ENCODE measurements around the gene DDIT4. TPM values are rescaled to one million over a fixed set of nuclear protein-coding genes. Genes with fewer than 3 reads are reported as not detected.
"Not testable (repeated sequence)": the region's sequence is repeated elsewhere in the genome, so short reads cannot be mapped to it uniquely, and the experiment has no call there.

Gene DDIT4
- polyA plus RNA-seq, 1 donor: 47.2 TPM

DNA sequence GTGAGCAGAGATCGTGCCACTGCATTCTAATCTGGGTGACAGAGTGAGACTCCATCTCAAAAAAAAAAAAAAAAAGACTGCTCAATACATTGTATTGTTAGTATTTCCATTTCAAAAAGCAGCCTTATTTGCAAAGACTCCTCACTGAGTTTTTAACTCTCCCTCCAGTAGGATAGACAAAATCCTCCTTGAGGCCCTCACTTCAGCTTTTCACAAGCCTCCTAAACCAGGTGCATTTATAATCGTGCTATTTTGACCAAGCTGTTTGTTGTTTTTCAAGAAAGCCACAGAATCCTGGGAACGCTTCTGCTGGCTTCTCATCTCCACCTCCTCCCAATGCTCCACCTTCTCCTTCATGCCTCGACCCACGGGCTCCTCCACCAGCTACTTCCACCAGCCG is 6.3 kb upstream of the DDIT4 start:
- no CpG with 5 or more reads among the region's 6 CpGs for WGBS (ENCODE audit: insufficient coverage, low lambda C conversion rate)
- no peaks in the 10 kb centered on the region for H3K27me3 ChIP-seq (ENCODE audit: control insufficient read depth, insufficient read depth, low read length)
- no peaks in the 10 kb centered on the region for H3K36me3 ChIP-seq (ENCODE audit: control insufficient read depth, insufficient read depth, low read length)
- no peak for DNase-seq
- H3K9me3 ChIP-seq (ENCODE audit: control insufficient read depth, low read depth, low read length): no peaks in the 10 kb centered on the region
- peaks cover 28% of the 10 kb centered on the region for H3K4me1 ChIP-seq (ENCODE audit: control insufficient read depth, insufficient read depth, low read length)
- H3K4me3 ChIP-seq (ENCODE audit: low read length): no peak overlapping the region
- no peak overlapping the region for H3K27ac ChIP-seq (ENCODE audit: low read length)

GRCh38 chr10:72267819-72268399 is 5.8 kb upstream of the DDIT4 start:
- H3K4me3 ChIP-seq (ENCODE audit: low read length): no peak overlapping the region
- no peaks in the 10 kb centered on the region for H3K9me3 ChIP-seq (ENCODE audit: control insufficient read depth, low read depth, low read length)
- peaks cover 27% of the 10 kb centered on the region for H3K4me1 ChIP-seq (ENCODE audit: control insufficient read depth, insufficient read depth, low read length)
- no CpG with 5 or more reads among the region's 15 CpGs for whole genome bisulfite sequencing (ENCODE audit: insufficient coverage, low lambda C conversion rate)
- no peak overlapping the region for H3K27ac ChIP-seq (ENCODE audit: low read length)
- no peaks in the 10 kb centered on the region for H3K27me3 ChIP-seq (ENCODE audit: control insufficient read depth, insufficient read depth, low read length)
- no peak for DNase-seq
- H3K36me3 ChIP-seq (ENCODE audit: control insufficient read depth, insufficient read depth, low read length): no peaks in the 10 kb centered on the region

GRCh38 chr10:72268475-72269200 is 5.1 kb upstream of the DDIT4 start:
- not testable (repeated sequence) for H3K4me3 ChIP-seq (ENCODE audit: low read length); H3K27me3 ChIP-seq (ENCODE audit: control insufficient read depth, insufficient read depth, low read length); DNase-seq; H3K9me3 ChIP-seq (ENCODE audit: control insufficient read depth, low read depth, low read length); H3K27ac ChIP-seq (ENCODE audit: low read length); H3K36me3 ChIP-seq (ENCODE audit: control insufficient read depth, insufficient read depth, low read length)
- H3K4me1 ChIP-seq (ENCODE audit: control insufficient read depth, insufficient read depth, low read length): peaks cover 21% of the 10 kb centered on the region
- WGBS (ENCODE audit: insufficient coverage, low lambda C conversion rate): no CpG with 5 or more reads among the region's 5 CpGs

GRCh38 chr10:72270607-72271281 is 3.0 kb upstream of the DDIT4 start:
- peaks cover 2% of the 10 kb centered on the region for H3K9me3 ChIP-seq (ENCODE audit: control insufficient read depth, low read depth, low read length)
- H3K4me3 ChIP-seq (ENCODE audit: low read length): no peak overlapping the region
- no peaks in the 10 kb centered on the region for H3K27me3 ChIP-seq (ENCODE audit: control insufficient read depth, insufficient read depth, low read length)
- H3K27ac ChIP-seq (ENCODE audit: low read length): no peak overlapping the region
- DNase-seq: peak in 1 of 2 donors; percentile 78
- peaks cover 26% of the 10 kb centered on the region for H3K4me1 ChIP-seq (ENCODE audit: control insufficient read depth, insufficient read depth, low read length)
- WGBS (ENCODE audit: insufficient coverage, low lambda C conversion rate): no CpG with 5 or more reads among the region's 5 CpGs
- H3K36me3 ChIP-seq (ENCODE audit: control insufficient read depth, insufficient read depth, low read length): peaks cover 5% of the 10 kb centered on the region

DNA sequence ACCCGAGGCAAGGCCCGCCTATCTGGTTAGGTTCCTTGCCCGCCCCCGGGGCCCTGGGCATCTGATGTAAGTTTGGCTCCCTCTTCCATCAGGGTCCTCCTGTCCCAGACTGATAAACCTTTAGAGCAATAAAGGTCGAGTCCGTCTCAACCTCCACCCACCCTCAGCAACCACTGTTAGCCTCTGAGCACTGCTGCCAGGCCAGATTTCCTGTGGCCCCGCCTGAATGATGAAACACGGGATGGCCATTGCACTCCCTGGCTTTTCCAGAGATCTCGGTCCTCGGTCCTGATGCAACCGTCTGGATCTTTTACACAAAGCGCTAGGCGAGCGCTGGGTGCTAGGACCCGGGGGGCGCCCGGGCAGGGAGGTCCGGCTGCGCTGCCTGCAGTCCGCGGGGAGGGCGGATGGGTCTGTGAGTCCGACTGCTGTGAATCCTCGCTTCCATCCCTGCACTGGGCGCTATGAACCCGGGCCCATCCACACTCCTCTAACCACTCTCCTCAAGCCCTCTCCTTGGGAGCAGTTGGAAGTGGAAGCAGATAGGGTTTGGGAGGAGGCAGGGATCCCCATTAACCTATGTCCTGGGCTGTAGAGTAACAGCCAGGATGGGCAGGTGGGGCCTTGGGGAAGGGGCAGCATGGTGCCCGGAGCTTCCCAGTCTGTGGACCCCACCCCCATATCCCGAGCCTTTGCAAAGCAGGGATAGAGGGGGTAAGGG is 875 bp upstream of the DDIT4 start:
- peaks cover 7% of the 10 kb centered on the region for H3K36me3 ChIP-seq (ENCODE audit: control insufficient read depth, insufficient read depth, low read length)
- no CpG with 5 or more reads among the region's 28 CpGs for WGBS (ENCODE audit: insufficient coverage, low lambda C conversion rate)
- peak overlapping the region; percentile 96 for H3K4me3 ChIP-seq (ENCODE audit: low read length)
- peak; percentile 87 to 93 for DNase-seq
- H3K4me1 ChIP-seq (ENCODE audit: control insufficient read depth, insufficient read depth, low read length): peaks cover 44% of the 10 kb centered on the region
- peak overlapping the region; percentile 95 for H3K27ac ChIP-seq (ENCODE audit: low read length)
- peaks cover 2% of the 10 kb centered on the region for H3K9me3 ChIP-seq (ENCODE audit: control insufficient read depth, low read depth, low read length)
- no peaks in the 10 kb centered on the region for H3K27me3 ChIP-seq (ENCODE audit: control insufficient read depth, insufficient read depth, low read length)

GRCh38 chr10:72274213-72274729 is 547 bp downstream of the DDIT4 start:
- DNase-seq: no peak
- Histone ChIP-seq H3K27me3 (ENCODE audit: control insufficient read depth, insufficient read depth, low read length) (no peaks in the 10 kb centered on the region), H3K4me3 (ENCODE audit: low read length) (peak overlapping the region; percentile 96), H3K9me3 (ENCODE audit: control insufficient read depth, low read depth, low read length) (peaks cover 2% of the 10 kb centered on the region), H3K27ac (ENCODE audit: low read length) (peak overlapping the region; percentile 89), H3K36me3 (ENCODE audit: control insufficient read depth, insufficient read depth, low read length) (peaks cover 7% of the 10 kb centered on the region), H3K4me1 (ENCODE audit: control insufficient read depth, insufficient read depth, low read length) (peaks cover 52% of the 10 kb centered on the region)
- no CpG with 5 or more reads among the region's 40 CpGs for WGBS (ENCODE audit: insufficient coverage, low lambda C conversion rate)

DNA sequence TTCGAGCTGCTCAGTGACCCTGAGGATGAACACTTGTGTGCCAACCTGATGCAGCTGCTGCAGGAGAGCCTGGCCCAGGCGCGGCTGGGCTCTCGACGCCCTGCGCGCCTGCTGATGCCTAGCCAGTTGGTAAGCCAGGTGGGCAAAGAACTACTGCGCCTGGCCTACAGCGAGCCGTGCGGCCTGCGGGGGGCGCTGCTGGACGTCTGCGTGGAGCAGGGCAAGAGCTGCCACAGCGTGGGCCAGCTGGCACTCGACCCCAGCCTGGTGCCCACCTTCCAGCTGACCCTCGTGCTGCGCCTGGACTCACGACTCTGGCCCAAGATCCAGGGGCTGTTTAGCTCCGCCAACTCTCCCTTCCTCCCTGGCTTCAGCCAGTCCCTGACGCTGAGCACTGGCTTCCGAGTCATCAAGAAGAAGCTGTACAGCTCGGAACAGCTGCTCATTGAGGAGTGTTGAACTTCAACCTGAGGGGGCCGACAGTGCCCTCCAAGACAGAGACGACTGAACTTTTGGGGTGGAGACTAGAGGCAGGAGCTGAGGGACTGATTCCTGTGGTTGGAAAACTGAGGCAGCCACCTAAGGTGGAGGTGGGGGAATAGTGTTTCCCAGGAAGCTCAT is 1.1 kb downstream of the DDIT4 start:
- H3K4me1 ChIP-seq (ENCODE audit: control insufficient read depth, insufficient read depth, low read length): peaks cover 52% of the 10 kb centered on the region
- WGBS (ENCODE audit: insufficient coverage, low lambda C conversion rate): no CpG with 5 or more reads among the region's 26 CpGs
- DNase-seq: peak; percentile 72 to 82

DNA sequence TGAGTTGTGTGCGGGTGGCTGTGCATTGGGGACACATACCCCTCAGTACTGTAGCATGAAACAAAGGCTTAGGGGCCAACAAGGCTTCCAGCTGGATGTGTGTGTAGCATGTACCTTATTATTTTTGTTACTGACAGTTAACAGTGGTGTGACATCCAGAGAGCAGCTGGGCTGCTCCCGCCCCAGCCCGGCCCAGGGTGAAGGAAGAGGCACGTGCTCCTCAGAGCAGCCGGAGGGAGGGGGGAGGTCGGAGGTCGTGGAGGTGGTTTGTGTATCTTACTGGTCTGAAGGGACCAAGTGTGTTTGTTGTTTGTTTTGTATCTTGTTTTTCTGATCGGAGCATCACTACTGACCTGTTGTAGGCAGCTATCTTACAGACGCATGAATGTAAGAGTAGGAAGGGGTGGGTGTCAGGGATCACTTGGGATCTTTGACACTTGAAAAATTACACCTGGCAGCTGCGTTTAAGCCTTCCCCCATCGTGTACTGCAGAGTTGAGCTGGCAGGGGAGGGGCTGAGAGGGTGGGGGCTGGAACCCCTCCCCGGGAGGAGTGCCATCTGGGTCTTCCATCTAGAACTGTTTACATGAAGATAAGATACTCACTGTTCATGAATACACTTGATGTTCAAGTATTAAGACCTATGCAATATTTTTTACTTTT is 1.8 kb downstream of the DDIT4 start:
- H3K4me1 ChIP-seq (ENCODE audit: control insufficient read depth, insufficient read depth, low read length): peaks cover 52% of the 10 kb centered on the region
- 30% methylated on average over 2 of the region's 12 CpGs for WGBS (ENCODE audit: insufficient coverage, low lambda C conversion rate)

More for the DNA sequence above, 1.1 kb downstream of the DDIT4 start:
- Histone ChIP-seq H3K4me3 (ENCODE audit: low read length) (peak overlapping the region; percentile 96), H3K27ac (ENCODE audit: low read length) (peak overlapping the region; percentile 89), H3K9me3 (ENCODE audit: control insufficient read depth, low read depth, low read length) (peaks cover 2% of the 10 kb centered on the region), H3K36me3 (ENCODE audit: control insufficient read depth, insufficient read depth, low read length) (peaks cover 7% of the 10 kb centered on the region), H3K27me3 (ENCODE audit: control insufficient read depth, insufficient read depth, low read length) (no peaks in the 10 kb centered on the region)

GRCh38 chr10:72276013-72276387 is 2.3 kb downstream of the DDIT4 start:
- Histone ChIP-seq H3K27ac (ENCODE audit: low read length) (peak overlapping the region; percentile 89), H3K9me3 (ENCODE audit: control insufficient read depth, low read depth, low read length) (peaks cover 2% of the 10 kb centered on the region), H3K27me3 (ENCODE audit: control insufficient read depth, insufficient read depth, low read length) (no peaks in the 10 kb centered on the region), H3K4me1 (ENCODE audit: control insufficient read depth, insufficient read depth, low read length) (peaks cover 50% of the 10 kb centered on the region), H3K36me3 (ENCODE audit: control insufficient read depth, insufficient read depth, low read length) (peaks cover 7% of the 10 kb centered on the region), H3K4me3 (ENCODE audit: low read length) (peak overlapping the region; percentile 96)
- peak in 1 of 2 donors; percentile 36 for DNase-seq
- 60% methylated on average over 1 of the region's 4 CpGs for WGBS (ENCODE audit: insufficient coverage, low lambda C conversion rate)

More for the DNA sequence above, 1.8 kb downstream of the DDIT4 start:
- peak in 1 of 2 donors; percentile 58 for DNase-seq
- H3K4me3 ChIP-seq (ENCODE audit: low read length): peak overlapping the region; percentile 96
- peak overlapping the region; percentile 89 for H3K27ac ChIP-seq (ENCODE audit: low read length)
- H3K36me3 ChIP-seq (ENCODE audit: control insufficient read depth, insufficient read depth, low read length): peaks cover 7% of the 10 kb centered on the region
- no peaks in the 10 kb centered on the region for H3K27me3 ChIP-seq (ENCODE audit: control insufficient read depth, insufficient read depth, low read length)
- H3K9me3 ChIP-seq (ENCODE audit: control insufficient read depth, low read depth, low read length): peaks cover 2% of the 10 kb centered on the region

Measured in large intestine (tissue), 3 donors.